Activated naive CD4-positive, alpha-beta T cell treated with anti-CD3 and anti-CD28 coated beads, Interleukin-2, amount 50 U/mL, for 72 hours (primary cell): ENCODE measurements around the gene CTSC. TPM values are rescaled to one million over a fixed set of nuclear protein-coding genes. Genes with fewer than 3 reads are reported as not detected.
"Not testable (repeated sequence)": the region's sequence is repeated elsewhere in the genome, so short reads cannot be mapped to it uniquely, and the experiment has no call there.

ENCODE experiments used
- ATAC-seq, 2 donors: fragments of 150-1000 bp; cut with Tn5 transposase; 2 replicates each; pipeline ENCODE4 v1.10.0; 2021; ENCODE audit warnings: mild to moderate bottlenecking in 2 of 2, moderate library complexity in 2 of 2
- DNase-seq, 2 donors: peaks; one replicate each; pipeline ENCODE4 v3.0.0; 2021 to 2022; ENCODE audit warnings: low spot score in 2 of 2
- H3K27ac Mint-ChIP-seq, 2 donors: one replicate each; pipeline ENCODE4 v1.8.0; 2022; ENCODE audit warnings: mild to moderate bottlenecking in 2 of 2, mixed read lengths in 2 of 2
- H3K36me3 Mint-ChIP-seq, 2 donors: one replicate each; pipeline ENCODE4 v1.8.0; 2022; ENCODE audit warnings: mixed read lengths in 2 of 2
- H3K9me3 Mint-ChIP-seq, 2 donors: one replicate each; pipeline ENCODE4 v1.8.0; 2022; ENCODE audit warnings: mixed read lengths in 2 of 2
- total RNA-seq, 2 donors: library from RNA; stranded (reverse); gene quantifications; one replicate each; pipeline ENCODE4 v1.2.3, GENCODE V29; 2022

CTSC gene
- total RNA-seq, 2 donors from 2014 or later = 46.1 to 48.1 TPM

- no peak for DNase-seq
- ATAC-seq = no peak
- no peak overlapping the region for H3K27ac Mint-ChIP-seq
- H3K9me3 Mint-ChIP-seq = no peaks in the 10 kb centered on the region
- H3K36me3 Mint-ChIP-seq = peaks cover 29 to 36% of the 10 kb centered on the region in 2 donors
Measured at GRCh38 chr11:88330826-88331428, 6.6 kb downstream of the CTSC start.

GRCh38 chr11:88329563-88330250, 7.8 kb downstream of the CTSC start:
- ATAC-seq (no peak), DNase-seq (no peak)
- Mint-ChIP-seq H3K27ac (no peak overlapping the region), H3K36me3 (peaks cover 20 to 32% of the 10 kb centered on the region in 2 donors), H3K9me3 (no peaks in the 10 kb centered on the region)

GRCh38 chr11:88327462-88328143, 9.9 kb downstream of the CTSC start:
- Mint-ChIP-seq H3K36me3 (peaks cover 34 to 47% of the 10 kb centered on the region in 2 donors), H3K27ac (no peak overlapping the region), H3K9me3 (peaks cover 4 to 8% of the 10 kb centered on the region in 2 donors)
- ATAC-seq (no peak), DNase-seq (no peak)

GRCh38 chr11:88327061-88327460, 10.5 kb downstream of the CTSC start:
- ATAC-seq = no peak
- Mint-ChIP-seq H3K9me3 (peaks cover 4 to 14% of the 10 kb centered on the region in 2 donors), H3K36me3 (peaks cover 39 to 52% of the 10 kb centered on the region in 2 donors), H3K27ac (no peak overlapping the region)
- no peak for DNase-seq

- Mint-ChIP-seq H3K36me3 (peaks cover 38 to 53% of the 10 kb centered on the region in 2 donors), H3K27ac (no peak overlapping the region), H3K9me3 (peaks cover 4 to 18% of the 10 kb centered on the region in 2 donors)
- DNase-seq (no peak), ATAC-seq (no peak)
Measured at GRCh38 chr11:88326099-88326498, 11.4 kb downstream of the CTSC start.

- no peak for DNase-seq
- Mint-ChIP-seq H3K9me3 (peaks cover 4 to 18% of the 10 kb centered on the region in 2 donors), H3K36me3 (peaks cover 33 to 45% of the 10 kb centered on the region in 2 donors), H3K27ac (no peak overlapping the region)
- no peak for ATAC-seq
Measured at GRCh38 chr11:88324562-88325345, 12.8 kb downstream of the CTSC start.

GRCh38 chr11:88322881-88323280, 14.7 kb downstream of the CTSC start:
- ATAC-seq, H3K27ac Mint-ChIP-seq, DNase-seq: not testable (repeated sequence)
- Mint-ChIP-seq H3K36me3 (peaks cover 33 to 45% of the 10 kb centered on the region in 2 donors), H3K9me3 (peaks cover 4 to 18% of the 10 kb centered on the region in 2 donors)

- ATAC-seq, DNase-seq, H3K27ac Mint-ChIP-seq: not testable (repeated sequence)
- H3K36me3 Mint-ChIP-seq = peaks cover 33 to 45% of the 10 kb centered on the region in 2 donors
- peaks cover 4 to 18% of the 10 kb centered on the region in 2 donors for H3K9me3 Mint-ChIP-seq
Measured at GRCh38 chr11:88321412-88321811, 16.1 kb downstream of the CTSC start.

- ATAC-seq = no peak
Measured at GRCh38 chr11:88320149-88320559, 17.4 kb downstream of the CTSC start.

GRCh38 chr11:88318017-88318416, 19.5 kb downstream of the CTSC start:
- H3K27ac Mint-ChIP-seq = no peak overlapping the region
- ATAC-seq = no peak
- H3K9me3 Mint-ChIP-seq = peaks cover 0 to 14% of the 10 kb centered on the region in 2 donors
- peaks cover 16 to 18% of the 10 kb centered on the region in 2 donors for H3K36me3 Mint-ChIP-seq
- DNase-seq = no peak

More at GRCh38 chr11:88320149-88320559, 17.4 kb downstream of the CTSC start:
- Mint-ChIP-seq H3K27ac (no peak overlapping the region), H3K36me3 (peaks cover 33 to 37% of the 10 kb centered on the region in 2 donors), H3K9me3 (peaks cover 4 to 18% of the 10 kb centered on the region in 2 donors)
- DNase-seq = no peak

GRCh38 chr11:88317536-88317935, 20.0 kb downstream of the CTSC start:
- H3K27ac Mint-ChIP-seq = no peak overlapping the region
- DNase-seq = no peak
- peaks cover 0 to 9% of the 10 kb centered on the region in 2 donors for H3K9me3 Mint-ChIP-seq
- peaks cover 11 to 13% of the 10 kb centered on the region in 2 donors for H3K36me3 Mint-ChIP-seq
- ATAC-seq = no peak

GRCh38 chr11:88315981-88316441, 21.5 kb downstream of the CTSC start:
- Mint-ChIP-seq H3K9me3 (no peaks in the 10 kb centered on the region), H3K27ac (no peak overlapping the region), H3K36me3 (peaks cover 0 to 6% of the 10 kb centered on the region in 2 donors)
- ATAC-seq (no peak), DNase-seq (no peak)

- peaks cover 0 to 6% of the 10 kb centered on the region in 2 donors for H3K36me3 Mint-ChIP-seq
- DNase-seq (no peak), ATAC-seq (no peak)
- H3K27ac Mint-ChIP-seq = peak overlapping the region in 1 of 2 donors; percentile 29
- no peaks in the 10 kb centered on the region for H3K9me3 Mint-ChIP-seq
Measured at GRCh38 chr11:88315015-88315414, 22.5 kb downstream of the CTSC start.

GRCh38 chr11:88313441-88313840, 24.1 kb downstream of the CTSC start:
- Mint-ChIP-seq H3K9me3 (no peaks in the 10 kb centered on the region), H3K36me3 (peaks cover 6 to 9% of the 10 kb centered on the region in 2 donors), H3K27ac (no peak overlapping the region)
- ATAC-seq (no peak), DNase-seq (no peak)

- Mint-ChIP-seq H3K36me3 (peaks cover 11 to 15% of the 10 kb centered on the region in 2 donors), H3K27ac (no peak overlapping the region)
Measured at GRCh38 chr11:88312628-88313027, 24.9 kb downstream of the CTSC start.

GRCh38 chr11:88310246-88310645, 27.3 kb downstream of the CTSC start:
- peaks cover 27 to 33% of the 10 kb centered on the region in 2 donors for H3K36me3 Mint-ChIP-seq
- ATAC-seq (no peak), DNase-seq (no peak)
- H3K9me3 Mint-ChIP-seq = peaks cover 0 to 5% of the 10 kb centered on the region in 2 donors
- no peak overlapping the region for H3K27ac Mint-ChIP-seq

More at GRCh38 chr11:88312628-88313027, 24.9 kb downstream of the CTSC start:
- peaks cover 0 to 3% of the 10 kb centered on the region in 2 donors for H3K9me3 Mint-ChIP-seq
- DNase-seq (no peak), ATAC-seq (no peak)
